GM23338 (cell line): ENCODE data around the gene SNU13. TPM values are rescaled to one million over a fixed set of nuclear protein-coding genes. Genes with fewer than 3 reads are reported as not detected.

ENCODE experiments used
- ATAC-seq: fragments of 200-7000 bp; cut with Tn5 transposase; 3 replicates; pipeline ENCODE4 v1.9.1; 2020
- DNase-seq: peaks from one replicate; pipeline ENCODE4 v3.0.0-alpha.2; 2015; ENCODE audit warnings: low spot score
- H2AFZ ChIP-seq: fragments of 200-600 bp; sonication (generic); 2 replicates; pipeline ENCODE4 v1.8.0; 2016; ENCODE audit warnings: antibody characterized with exemption, mild to moderate bottlenecking, moderate library complexity
- H3F3A ChIP-seq: fragments of 200-600 bp; sonication (generic); replicated peaks from 2 replicates; pipeline ENCODE4 v1.8.0; 2017; ENCODE audit warnings: antibody characterized with exemption, mixed run types, low read depth
- H3K27ac ChIP-seq: fragments of 200-600 bp; sonication (generic); 2 replicates; pipeline ENCODE4 v1.6.1; 2016; ENCODE audit warnings: low read depth
- H3K27me3 ChIP-seq: fragments of 200-600 bp; sonication (generic); 2 replicates; pipeline ENCODE4 v1.8.0; 2016; ENCODE audit warnings: mild to moderate bottlenecking, mixed run types, moderate library complexity; ENCODE audit not compliant: insufficient read depth
- H3K36me3 ChIP-seq: fragments of 200-600 bp; sonication (generic); 2 replicates; pipeline ENCODE4 v1.8.0; 2016; ENCODE audit warnings: mild to moderate bottlenecking; ENCODE audit not compliant: insufficient read depth
- H3K4me1 ChIP-seq: fragments of 200-600 bp; sonication (generic); 2 replicates; pipeline ENCODE4 v1.8.0; 2016; ENCODE audit warnings: mild to moderate bottlenecking, moderate library complexity; ENCODE audit not compliant: insufficient read depth
- H3K4me2 ChIP-seq: fragments of 200-600 bp; sonication (generic); 2 replicates; pipeline ENCODE4 v1.7.1; 2017; ENCODE audit warnings: mixed run types
- H3K4me3 ChIP-seq: fragments of 200-600 bp; sonication (generic); 2 replicates; pipeline ENCODE4 v1.6.1; 2016; ENCODE audit warnings: mixed run types
- H3K79me2 ChIP-seq: fragments of 200-600 bp; sonication (generic); replicated peaks from 2 replicates; pipeline ENCODE4 v1.8.0; 2017; ENCODE audit warnings: mild to moderate bottlenecking; ENCODE audit not compliant: insufficient read depth
- H3K9me2 ChIP-seq: fragments of 200-600 bp; sonication (generic); 2 replicates; pipeline ENCODE4 v1.8.0; 2017; ENCODE audit not compliant: insufficient read depth
- H4K20me1 ChIP-seq: fragments of 200-600 bp; sonication (generic); replicated peaks from 2 replicates; pipeline ENCODE4 v1.8.0; 2017; ENCODE audit warnings: mild to moderate bottlenecking; ENCODE audit not compliant: insufficient read depth
- H3K27ac Mint-ChIP-seq: 2 replicates; pipeline ENCODE4 v1.8.0; 2020; ENCODE audit warnings: inconsistent platforms, mild to moderate bottlenecking, moderate library complexity, mixed read lengths
- H3K27me3 Mint-ChIP-seq: 3 replicates; pipeline ENCODE4 v1.8.0; 2022; ENCODE audit warnings: low read depth, mild to moderate bottlenecking, moderate library complexity, mixed read lengths, inconsistent platforms; ENCODE audit not compliant: insufficient read depth, poor library complexity
- H3K36me3 Mint-ChIP-seq: 3 replicates; pipeline ENCODE4 v1.8.0; 2021; ENCODE audit warnings: low read depth, mild to moderate bottlenecking, inconsistent platforms, moderate library complexity, mixed read lengths
- H3K4me1 Mint-ChIP-seq: 3 replicates; pipeline ENCODE4 v1.8.0; 2020; ENCODE audit warnings: mild to moderate bottlenecking, inconsistent platforms, mixed read lengths
- H3K4me3 Mint-ChIP-seq: 3 replicates; pipeline ENCODE4 v1.8.0; 2021; ENCODE audit warnings: moderate library complexity, mild to moderate bottlenecking, inconsistent platforms, mixed read lengths
- H3K9me3 Mint-ChIP-seq: 3 replicates; pipeline ENCODE4 v1.8.0; 2020; ENCODE audit warnings: moderate library complexity, mild to moderate bottlenecking, inconsistent platforms, mixed read lengths
- ETS1 ChIP-seq: IDR thresholded peaks from 2 replicates; pipeline ENCODE4 v1.6.1; 2016; ENCODE audit warnings: antibody characterized with exemption
- EZH2phosphoT487 ChIP-seq: fragments of 200-600 bp; sonication (generic); IDR thresholded peaks from one replicate; pipeline ENCODE4 v1.8.1; 2018; ENCODE audit warnings: antibody characterized with exemption; ENCODE audit not compliant: unreplicated experiment
- NANOG ChIP-seq: IDR thresholded peaks from 2 replicates; pipeline ENCODE4 v1.6.1; 2016; ENCODE audit warnings: antibody characterized with exemption, borderline replicate concordance
- POLR2AphosphoS5 ChIP-seq: IDR thresholded peaks from 2 replicates; pipeline ENCODE4 v1.6.1; 2016; ENCODE audit warnings: antibody characterized with exemption, low read depth
- REST ChIP-seq: IDR thresholded peaks from one replicate; pipeline ENCODE4 v1.6.1; 2018; ENCODE audit warnings: antibody characterized with exemption; ENCODE audit not compliant: unreplicated experiment
- STAT1 ChIP-seq: IDR thresholded peaks from one replicate; pipeline ENCODE4 v1.6.1; 2016; ENCODE audit warnings: antibody characterized with exemption; ENCODE audit not compliant: unreplicated experiment
- ZNF114 ChIP-seq: fragments of 250-450 bp; sonication (Bioruptor Pico); IDR thresholded peaks from 2 replicates; pipeline ENCODE4 v1.5.0; 2020; ENCODE audit warnings: mild to moderate bottlenecking, moderate library complexity
- ZNF462 ChIP-seq: fragments of 250-450 bp; sonication (Bioruptor Pico); IDR thresholded peaks from 2 replicates; pipeline ENCODE4 v1.5.0; 2020; ENCODE audit warnings: mild to moderate bottlenecking, moderate library complexity
- polyA plus RNA-seq: library from polyadenylated mRNA; unstranded; fragments of >200 nt; fragmentation: Nextera tagmentation; extraction: Ambion mirVana; gene quantifications from 2 replicates; pipeline ENCODE4 v1.2.1, GENCODE V29; 2016
- total RNA-seq: library from RNA; depleted of rRNA; stranded (reverse); fragments of >200 nt; shearing (Covaris generic); gene quantifications from 2 replicates; pipeline ENCODE4 v1.2.3, GENCODE V29; 2014

SNU13 gene
- total and polyA plus RNA-seq, 2 experiments from 2014 or later: 163 to 464 TPM

GRCh38 chr22:41661088-41661487, 27.6 kb downstream of the SNU13 start (continued):
- TF ChIP-seq ZNF462 (CRISPR knock-in tag): no peak
- no peak for TF ChIP-seq STAT1
- TF ChIP-seq REST: no peak
- no peak for TF ChIP-seq EZH2phosphoT487
- no peak for TF ChIP-seq POLR2AphosphoS5
- no peak for TF ChIP-seq NANOG

- H3K4me3 Mint-ChIP-seq: no peak overlapping the region
- H3K9me2 ChIP-seq: no peaks in the 10 kb centered on the region
- no peak overlapping the region for H3K27ac Mint-ChIP-seq
- no peak overlapping the region for H2AFZ ChIP-seq
- H3K4me1 ChIP-seq: no peaks in the 10 kb centered on the region
- peaks cover 17% of the 10 kb centered on the region for H4K20me1 ChIP-seq
- H3K36me3 Mint-ChIP-seq: peaks cover 91% of the 10 kb centered on the region
- ATAC-seq (no peak), DNase-seq (no peak)
- H3K4me2 ChIP-seq: no peak overlapping the region
- H3K36me3 ChIP-seq: peaks cover 70% of the 10 kb centered on the region
- H3K4me1 Mint-ChIP-seq: no peaks in the 10 kb centered on the region
- no peaks in the 10 kb centered on the region for H3K27me3 ChIP-seq
- H3K4me3 ChIP-seq: no peak overlapping the region
- H3F3A ChIP-seq: peaks cover 49% of the 10 kb centered on the region
- no peak overlapping the region for H3K27ac ChIP-seq
- 0 out of 2 replicates have a peak, but pooled peaks cover 6% of the 10 kb centered on the region for H3K79me2 ChIP-seq
- no peaks in the 10 kb centered on the region for H3K9me3 Mint-ChIP-seq
- peaks cover 6% of the 10 kb centered on the region for H3K27me3 Mint-ChIP-seq
- TF ChIP-seq STAT1 (no peak), REST (no peak), EZH2phosphoT487 (no peak), ZNF114 (CRISPR knock-in tag) (no peak), ETS1 (no peak)
Observed at GRCh38 chr22:41660416-41660815, 28.3 kb downstream of the SNU13 start.
